GM18505 (cell line): ENCODE measurements around the gene EVA1A.

Experiments used
- ATAC-seq: cut with Tn5 transposase; IDR thresholded peaks from one replicate; pipeline ENCODE4 v1.9.1; 2021; ENCODE audit not compliant: unreplicated experiment
- POLR2A ChIP-seq: IDR thresholded peaks from 4 replicates; pipeline ENCODE4 v1.6.1; 2011; ENCODE audit warnings: borderline replicate concordance; ENCODE audit not compliant: insufficient read depth, insufficient read length; ENCODE audit errors: extremely low read depth

Gene EVA1A

GRCh38 chr2:75555701-75556100 lies 5.0 kb downstream of the EVA1A start:
- ATAC-seq, result no peak
- no peak for TF ChIP-seq POLR2A

GRCh38 chr2:75553935-75554531 lies 6.7 kb downstream of the EVA1A start:
- ATAC-seq, result no peak
- TF ChIP-seq POLR2A, result no peak

- no peak for ATAC-seq
- no peak for TF ChIP-seq POLR2A
These were observed 8.5 kb downstream of the EVA1A start for GRCh38 chr2:75552222-75552621.

- TF ChIP-seq POLR2A, result no peak
These were observed 9.3 kb downstream of the EVA1A start for GRCh38 chr2:75551434-75551833.

GRCh38 chr2:75549401-75550253 lies 11.1 kb downstream of the EVA1A start:
- ATAC-seq, result no peak
- TF ChIP-seq POLR2A, result no peak

More at GRCh38 chr2:75551434-75551833, 9.3 kb downstream of the EVA1A start:
- no peak for ATAC-seq

- TF ChIP-seq POLR2A, result no peak
- no peak for ATAC-seq
These were observed 12.6 kb downstream of the EVA1A start for GRCh38 chr2:75548036-75548573.

GRCh38 chr2:75547345-75548035 lies 13.2 kb downstream of the EVA1A start:
- TF ChIP-seq POLR2A, result no peak
- ATAC-seq, result no peak

GRCh38 chr2:75545922-75546321 lies 14.8 kb downstream of the EVA1A start:
- no peak for ATAC-seq

GRCh38 chr2:75545387-75545786 lies 15.4 kb downstream of the EVA1A start:
- no peak for ATAC-seq
- TF ChIP-seq POLR2A, result no peak

More at GRCh38 chr2:75545922-75546321, 14.8 kb downstream of the EVA1A start:
- TF ChIP-seq POLR2A, result no peak

GRCh38 chr2:75543446-75543845 lies 17.3 kb downstream of the EVA1A start:
- no peak for ATAC-seq
- no peak for TF ChIP-seq POLR2A

GRCh38 chr2:75541430-75541829 lies 19.3 kb downstream of the EVA1A start:
- TF ChIP-seq POLR2A, result no peak
- no peak for ATAC-seq

GRCh38 chr2:75540994-75541393 lies 19.7 kb downstream of the EVA1A start:
- no peak for ATAC-seq

GRCh38 chr2:75539955-75540716 lies 20.6 kb downstream of the EVA1A start:
- no peak for TF ChIP-seq POLR2A
- ATAC-seq, result no peak

More at GRCh38 chr2:75540994-75541393, 19.7 kb downstream of the EVA1A start:
- TF ChIP-seq POLR2A, result no peak
